LNCAP (cell line): Measurements from ENCODE around the gene LIFR.

Source experiments
- TF ChIP-seq, protein P1 (sequence below): fragments of 450-650 bp; IDR thresholded peaks from 2 replicates; pipeline ENCODE4 v1.5.1; 2017; ENCODE audit warnings: mild to moderate bottlenecking

LIFR gene

DNA sequence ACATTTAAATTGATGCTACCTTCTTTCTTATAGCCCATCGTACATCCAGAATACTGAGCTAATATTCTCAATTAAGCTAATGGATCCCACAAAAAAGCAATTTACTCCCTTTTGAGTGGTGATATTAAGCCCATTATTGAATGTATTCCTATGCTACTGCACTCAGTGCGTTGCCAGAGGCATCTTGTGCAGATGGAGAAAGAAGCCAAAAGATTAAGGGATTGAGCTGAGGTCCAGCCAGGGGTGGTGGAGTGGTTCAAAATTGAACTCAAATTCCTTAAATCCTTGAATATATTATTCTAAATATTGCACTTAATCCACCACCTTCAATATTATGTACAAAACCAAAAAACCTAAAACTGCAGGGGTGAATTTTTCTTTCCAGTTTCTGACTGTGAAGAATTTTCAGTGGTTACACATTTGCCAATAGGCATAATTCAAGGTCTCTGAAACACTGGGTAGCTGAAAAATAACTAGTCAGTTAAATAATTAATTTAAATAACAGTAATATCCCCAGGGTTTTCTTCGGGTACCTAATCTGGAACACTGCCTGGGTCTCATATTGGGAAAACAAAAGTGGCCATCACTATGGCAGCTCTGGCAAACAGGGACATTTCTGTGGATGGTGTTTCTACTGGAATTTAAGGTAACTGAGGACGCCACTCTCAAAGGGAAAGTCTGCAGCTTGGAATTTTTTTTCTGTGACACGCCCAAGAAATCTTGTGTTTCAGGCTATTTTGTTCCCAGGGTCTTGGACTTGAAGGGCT lies 6.2 kb upstream of the LIFR start:
- TF ChIP-seq, protein P1, sequence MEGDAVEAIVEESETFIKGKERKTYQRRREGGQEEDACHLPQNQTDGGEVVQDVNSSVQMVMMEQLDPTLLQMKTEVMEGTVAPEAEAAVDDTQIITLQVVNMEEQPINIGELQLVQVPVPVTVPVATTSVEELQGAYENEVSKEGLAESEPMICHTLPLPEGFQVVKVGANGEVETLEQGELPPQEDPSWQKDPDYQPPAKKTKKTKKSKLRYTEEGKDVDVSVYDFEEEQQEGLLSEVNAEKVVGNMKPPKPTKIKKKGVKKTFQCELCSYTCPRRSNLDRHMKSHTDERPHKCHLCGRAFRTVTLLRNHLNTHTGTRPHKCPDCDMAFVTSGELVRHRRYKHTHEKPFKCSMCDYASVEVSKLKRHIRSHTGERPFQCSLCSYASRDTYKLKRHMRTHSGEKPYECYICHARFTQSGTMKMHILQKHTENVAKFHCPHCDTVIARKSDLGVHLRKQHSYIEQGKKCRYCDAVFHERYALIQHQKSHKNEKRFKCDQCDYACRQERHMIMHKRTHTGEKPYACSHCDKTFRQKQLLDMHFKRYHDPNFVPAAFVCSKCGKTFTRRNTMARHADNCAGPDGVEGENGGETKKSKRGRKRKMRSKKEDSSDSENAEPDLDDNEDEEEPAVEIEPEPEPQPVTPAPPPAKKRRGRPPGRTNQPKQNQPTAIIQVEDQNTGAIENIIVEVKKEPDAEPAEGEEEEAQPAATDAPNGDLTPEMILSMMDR = no peak

DNA sequence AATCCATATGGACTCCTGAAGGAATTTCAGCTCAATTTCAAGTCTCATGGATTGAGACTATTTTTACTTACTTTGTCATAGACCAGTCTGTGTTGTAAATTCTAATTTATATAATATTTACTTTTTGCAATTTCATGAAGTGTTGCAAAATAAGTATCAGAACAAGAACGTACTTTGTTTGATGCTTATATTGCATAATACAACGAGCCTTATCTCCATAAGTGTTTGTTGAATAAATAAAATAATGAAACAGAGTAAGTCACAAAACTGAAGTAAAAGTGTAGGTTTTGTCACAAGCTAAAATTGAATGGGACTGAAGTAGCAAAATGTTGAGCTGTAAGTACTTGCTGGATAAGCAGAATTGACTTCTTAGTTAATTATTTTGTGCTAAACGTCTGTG lies 3.0 kb upstream of the LIFR start:
- TF ChIP-seq, protein P1 = no peak

DNA sequence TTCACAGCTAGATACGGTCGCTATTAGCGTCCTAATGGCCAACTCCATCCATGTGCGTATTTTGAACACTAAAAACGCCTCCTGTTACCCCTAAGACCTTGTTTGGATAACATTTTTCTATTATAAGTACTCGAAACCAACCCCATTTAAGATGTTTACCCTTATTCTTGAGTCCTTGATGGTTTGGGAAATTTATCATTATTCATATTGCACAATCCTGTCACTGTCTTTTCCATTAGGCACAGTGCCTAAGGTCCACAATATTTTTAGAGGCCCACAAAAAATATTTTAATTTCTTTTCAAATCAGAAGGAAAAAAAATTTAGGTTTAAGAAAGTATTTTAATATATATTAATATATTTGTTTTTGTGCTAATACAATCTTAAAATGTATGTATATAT lies 1.3 kb upstream of the LIFR start:
- TF ChIP-seq, protein P1 = no peak

DNA sequence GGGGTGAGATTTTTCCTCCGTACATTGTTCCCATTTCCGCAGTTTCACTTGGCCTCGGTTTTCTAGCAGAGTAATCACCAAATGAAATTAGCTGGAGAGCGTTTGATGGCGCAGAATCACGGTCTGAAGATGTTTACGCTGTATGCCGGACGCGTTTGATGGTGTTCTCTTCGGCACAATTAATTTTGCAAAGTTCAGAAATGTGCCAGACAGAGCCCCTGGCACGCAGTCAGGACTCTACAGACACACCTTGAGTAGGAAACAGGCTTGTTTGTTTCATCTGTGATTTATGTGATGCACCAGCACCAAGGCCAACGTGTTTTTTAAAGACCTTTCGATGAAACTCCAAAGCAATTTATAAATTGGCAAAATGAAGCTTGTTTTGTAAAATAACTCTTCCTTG lies 863 bp upstream of the LIFR start:
- TF ChIP-seq, protein P1 = no peak

DNA sequence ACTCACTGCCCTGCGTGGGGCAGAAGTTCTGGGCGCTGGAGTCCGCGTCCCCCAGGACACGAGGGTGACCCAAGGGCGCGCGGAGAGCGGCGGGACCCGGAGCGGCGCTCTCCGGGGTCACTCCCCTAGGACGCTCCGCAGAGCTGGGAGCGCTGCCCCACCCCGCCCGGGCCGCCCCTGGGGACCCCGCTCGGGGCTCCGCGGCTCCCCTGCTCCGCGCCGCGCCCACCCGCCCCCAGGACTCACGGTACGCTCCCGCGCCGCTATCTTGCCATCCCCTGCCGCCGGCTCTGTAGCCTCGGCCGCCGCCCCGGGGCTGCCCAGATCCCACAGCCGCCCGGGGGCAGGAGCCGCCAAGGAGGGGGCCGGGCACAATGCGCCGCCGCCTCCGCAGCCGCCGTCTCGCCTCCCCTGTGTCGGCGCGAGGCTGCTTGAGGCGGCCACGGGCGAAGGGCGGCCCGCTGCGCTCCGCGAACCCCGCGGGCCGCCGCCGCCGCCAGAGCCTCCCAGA lies 303 bp downstream of the LIFR start:
- TF ChIP-seq, protein P1 = no peak

DNA sequence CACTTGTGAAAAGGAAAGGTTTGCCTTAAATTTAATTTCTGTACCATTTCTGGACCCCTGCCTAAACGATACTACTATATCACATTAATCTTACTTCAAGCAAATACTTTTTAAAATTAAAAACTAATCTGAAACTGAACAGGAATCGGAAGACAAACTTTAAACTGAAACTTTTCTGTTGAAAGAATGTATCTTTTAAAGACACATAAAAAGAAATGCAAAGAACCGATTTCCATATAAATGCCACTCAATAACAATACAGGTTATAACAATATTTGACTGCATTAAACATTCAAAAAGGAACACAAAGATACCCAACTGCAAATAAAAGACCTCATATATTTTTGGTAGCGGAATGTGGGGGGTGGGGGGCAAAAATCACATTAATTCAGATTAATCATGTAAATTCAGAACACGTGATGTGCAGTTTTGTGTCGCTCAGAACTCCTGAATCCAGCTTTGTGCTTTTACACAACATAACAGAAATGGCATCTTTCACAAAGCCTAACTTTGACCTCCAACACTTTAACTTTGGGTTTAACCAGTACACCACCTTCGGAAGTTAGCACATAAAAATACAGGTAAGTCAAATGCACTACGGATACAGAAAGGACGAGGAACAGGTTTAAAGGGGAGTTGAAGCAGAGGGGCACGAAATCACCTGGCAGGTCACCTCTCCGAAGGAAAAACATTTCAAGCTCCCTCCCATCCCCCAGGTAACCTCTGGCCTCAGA lies 925 bp downstream of the LIFR start:
- TF ChIP-seq, protein P1 = no peak

DNA sequence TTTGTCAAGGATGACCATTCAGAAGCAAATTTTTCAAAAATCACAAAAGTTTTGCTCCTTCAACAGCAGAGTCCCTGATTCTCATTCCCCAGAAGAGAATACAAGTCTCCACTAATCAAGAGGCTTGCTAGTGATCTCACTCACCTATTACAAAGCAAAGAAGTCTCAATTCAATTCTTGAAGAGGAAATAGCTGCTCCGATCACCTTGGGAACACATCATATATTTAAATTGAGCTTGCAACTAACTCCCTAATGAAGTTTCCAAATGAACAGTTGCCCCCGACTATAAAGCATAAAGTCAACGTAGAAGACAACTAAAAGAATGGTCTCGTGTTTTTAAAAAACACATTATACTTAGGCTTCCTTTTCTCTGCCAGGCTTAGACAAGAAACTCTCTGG lies 1.6 kb downstream of the LIFR start:
- TF ChIP-seq, protein P1 = no peak
